Left ventricle myocardium superior (tissue), 1 donor: Measurements from ENCODE around the gene TGFBR3L. TPM values are rescaled to one million over a fixed set of nuclear protein-coding genes. Genes with fewer than 3 reads are reported as not detected.
"Not testable (repeated sequence)": the region's sequence is repeated elsewhere in the genome, so short reads cannot be mapped to it uniquely, and the experiment has no call there.

ENCODE experiments used
- ATAC-seq: fragments of 200-7000 bp; cut with Tn5 transposase; one replicate; pipeline ENCODE4 v1.9.1; 2020; ENCODE audit warnings: mild to moderate bottlenecking, moderate library complexity
- DNase-seq: peaks from one replicate; pipeline ENCODE4 v3.0.0-alpha.2; 2020
- intact Hi-C: fragments of 100-400 bp; cut with micrococcal nuclease; formaldehyde crosslinking; loops from one replicate; pipeline ENCODE4 v1.11.0; 2022
- total RNA-seq: library from RNA; stranded (reverse); fragmentation: NEBNext Ultra II Directional; extraction: Animal tissue kit (Norgen Biotek cat#: 25700); gene quantifications from one replicate; pipeline ENCODE4 v1.2.1, GENCODE V29; 2021
- donor health status: DM: no; HTN: yes; CAD: no; lungs with severe emphysema.

Gene TGFBR3L
- total RNA-seq, 1 donor from 2014 or later = 11.4 TPM

GRCh38 chr19:7924241-7924640 lies 9.6 kb downstream of the TGFBR3L start:
- no peak for DNase-seq
- ATAC-seq = no peak
- intact Hi-C loops = no loop called here

GRCh38 chr19:7924651-7925170 lies 10.1 kb downstream of the TGFBR3L start:
- intact Hi-C loops = no loop called here
- ATAC-seq = no peak

GRCh38 chr19:7925171-7925851 lies 10.7 kb downstream of the TGFBR3L start:
- intact Hi-C loops = no loop called here
- ATAC-seq (no peak), DNase-seq (peak; percentile 81)

More at GRCh38 chr19:7924651-7925170, 10.1 kb downstream of the TGFBR3L start:
- DNase-seq = no peak

GRCh38 chr19:7926021-7926726 lies 11.5 kb downstream of the TGFBR3L start, which contains the start of gene CTXN1:
Gene CTXN1 (minus strand): TSS chr19:7926135. CDS start chr19:7925538, 597 bp downstream.
- DNase-seq (peak; percentile 85), ATAC-seq (peak; percentile 46)
- intact Hi-C loops = no loop called here

- ATAC-seq (peak; percentile 2), DNase-seq (peak; percentile 31)
- intact Hi-C loops = no loop called here
Measured at GRCh38 chr19:7926727-7927604, 12.3 kb downstream of the TGFBR3L start.

- intact Hi-C loops = no loop called here
- ATAC-seq (peak; percentile 25), DNase-seq (peak; percentile 55)
Measured at GRCh38 chr19:7927605-7928333, 13.1 kb downstream of the TGFBR3L start.

GRCh38 chr19:7928334-7928706 lies 13.7 kb downstream of the TGFBR3L start:
- intact Hi-C loops = no loop called here
- peak; percentile 31 for ATAC-seq
- peak; percentile 33 for DNase-seq

GRCh38 chr19:7928741-7929701 lies 14.4 kb downstream of the TGFBR3L start:
- intact Hi-C loops = no loop called here
- peak; percentile 64 for DNase-seq
- no peak for ATAC-seq

- DNase-seq, intact Hi-C loops, ATAC-seq: not testable (repeated sequence)
Measured at GRCh38 chr19:7930030-7930429, 15.4 kb downstream of the TGFBR3L start.

GRCh38 chr19:7930765-7931164 lies 16.1 kb downstream of the TGFBR3L start:
- ATAC-seq = no peak
- DNase-seq = no peak

GRCh38 chr19:7931221-7932061 lies 16.8 kb downstream of the TGFBR3L start:
- intact Hi-C loops = no loop called here
- ATAC-seq (no peak), DNase-seq (peak; percentile 33)

More at GRCh38 chr19:7930765-7931164, 16.1 kb downstream of the TGFBR3L start:
- intact Hi-C loops = no loop called here

- no peak for ATAC-seq
- intact Hi-C loops = no loop called here
- DNase-seq = no peak
Measured at GRCh38 chr19:7932276-7932929, 17.8 kb downstream of the TGFBR3L start.

GRCh38 chr19:7932930-7933300 lies 18.3 kb downstream of the TGFBR3L start:
- intact Hi-C loops = no loop called here
- no peak for ATAC-seq
- DNase-seq = no peak

- no peak for DNase-seq
- ATAC-seq = no peak
- intact Hi-C loops = no loop called here
Measured at GRCh38 chr19:7933411-7933810, 18.8 kb downstream of the TGFBR3L start.

- DNase-seq (peak; percentile 34), ATAC-seq (no peak)
- intact Hi-C loops = no loop called here
Measured at GRCh38 chr19:7933828-7934725, 19.4 kb downstream of the TGFBR3L start.
